ENCODE results near the gene P2RX4.
"Not testable (repeated sequence)": the region's sequence is repeated elsewhere in the genome, so short reads cannot be mapped to it uniquely, and the experiment has no call there.

P2RX4 gene

GRCh38 chr12:121277374-121277759, 67.4 kb downstream of the P2RX4 start:
- Mint-ChIP-seq H3K36me3 (peaks cover 11% of the 10 kb centered on the region), H3K4me1 (peaks cover 3% of the 10 kb centered on the region), H3K9me3 (no peaks in the 10 kb centered on the region), H3K27ac (peak overlapping the region; percentile 74), H3K4me3 (no peak overlapping the region), H3K27me3 (no peaks in the 10 kb centered on the region)
- ATAC-seq (ENCODE audit: low read depth) (no peak), DNase-seq (ENCODE audit: low spot score in 2 of 2) (no peak)

GRCh38 chr12:121278169-121279070, 68.5 kb downstream of the P2RX4 start:
- Mint-ChIP-seq H3K36me3 (peaks cover 7% of the 10 kb centered on the region), H3K4me1 (peaks cover 3% of the 10 kb centered on the region), H3K4me3 (no peak overlapping the region), H3K27me3 (no peaks in the 10 kb centered on the region), H3K9me3 (no peaks in the 10 kb centered on the region), H3K27ac (peak overlapping the region; percentile 74)
- DNase-seq (ENCODE audit: low spot score in 2 of 2) (no peak), ATAC-seq (ENCODE audit: low read depth) (no peak)

GRCh38 chr12:121279071-121279375, 69.1 kb downstream of the P2RX4 start:
- Mint-ChIP-seq H3K27me3 (no peaks in the 10 kb centered on the region), H3K27ac (peak overlapping the region; percentile 74), H3K36me3 (peaks cover 6% of the 10 kb centered on the region), H3K4me3 (no peak overlapping the region), H3K9me3 (no peaks in the 10 kb centered on the region), H3K4me1 (peaks cover 3% of the 10 kb centered on the region)
- ATAC-seq (ENCODE audit: low read depth) = no peak
- no peak for DNase-seq (ENCODE audit: low spot score in 2 of 2)

- H3K27ac Mint-ChIP-seq = no peak overlapping the region
- ATAC-seq (ENCODE audit: low read depth) (no peak), DNase-seq (ENCODE audit: low spot score in 2 of 2) (no peak)
- H3K9me3 Mint-ChIP-seq = no peaks in the 10 kb centered on the region
- H3K4me3 Mint-ChIP-seq = no peak overlapping the region
- no peaks in the 10 kb centered on the region for H3K27me3 Mint-ChIP-seq
- H3K36me3 Mint-ChIP-seq = peaks cover 7% of the 10 kb centered on the region
- H3K4me1 Mint-ChIP-seq = peaks cover 3% of the 10 kb centered on the region
Measured at GRCh38 chr12:121279507-121279915, 69.6 kb downstream of the P2RX4 start.

- not testable (repeated sequence) for H3K4me1 Mint-ChIP-seq; DNase-seq (ENCODE audit: low spot score in 2 of 2); H3K9me3 Mint-ChIP-seq; H3K27me3 Mint-ChIP-seq; H3K36me3 Mint-ChIP-seq; ATAC-seq (ENCODE audit: low read depth); H3K4me3 Mint-ChIP-seq; H3K27ac Mint-ChIP-seq
Measured at GRCh38 chr12:121280531-121280930, 70.6 kb downstream of the P2RX4 start.

- not testable (repeated sequence) for H3K27me3 Mint-ChIP-seq; H3K27ac Mint-ChIP-seq; H3K36me3 Mint-ChIP-seq; H3K4me3 Mint-ChIP-seq; DNase-seq (ENCODE audit: low spot score in 2 of 2); H3K9me3 Mint-ChIP-seq; H3K4me1 Mint-ChIP-seq; ATAC-seq (ENCODE audit: low read depth)
Measured at GRCh38 chr12:121281116-121281515, 71.2 kb downstream of the P2RX4 start.

GRCh38 chr12:121282072-121282742, 72.3 kb downstream of the P2RX4 start:
- H3K36me3 Mint-ChIP-seq = peaks cover 5% of the 10 kb centered on the region
- no peak overlapping the region for H3K4me3 Mint-ChIP-seq
- no peaks in the 10 kb centered on the region for H3K9me3 Mint-ChIP-seq
- no peak for DNase-seq (ENCODE audit: low spot score in 2 of 2)
- H3K4me1 Mint-ChIP-seq = peaks cover 4% of the 10 kb centered on the region
- peak overlapping the region; percentile 56 for H3K27ac Mint-ChIP-seq
- ATAC-seq (ENCODE audit: low read depth) = no peak
- H3K27me3 Mint-ChIP-seq = no peaks in the 10 kb centered on the region

- not testable (repeated sequence) for H3K4me3 Mint-ChIP-seq; H3K4me1 Mint-ChIP-seq; H3K36me3 Mint-ChIP-seq; DNase-seq (ENCODE audit: low spot score in 2 of 2); H3K9me3 Mint-ChIP-seq; H3K27ac Mint-ChIP-seq; H3K27me3 Mint-ChIP-seq; ATAC-seq (ENCODE audit: low read depth)
Measured at GRCh38 chr12:121282910-121283309, 73.0 kb downstream of the P2RX4 start.

GRCh38 chr12:121283388-121283787, 73.5 kb downstream of the P2RX4 start:
- no peak for DNase-seq (ENCODE audit: low spot score in 2 of 2)
- no peaks in the 10 kb centered on the region for H3K27me3 Mint-ChIP-seq
- no peak overlapping the region for H3K4me3 Mint-ChIP-seq
- H3K36me3 Mint-ChIP-seq = peaks cover 3% of the 10 kb centered on the region
- H3K9me3 Mint-ChIP-seq = no peaks in the 10 kb centered on the region
- ATAC-seq (ENCODE audit: low read depth) = no peak
- H3K27ac Mint-ChIP-seq = no peak overlapping the region
- H3K4me1 Mint-ChIP-seq = peaks cover 3% of the 10 kb centered on the region
